GM12801 (cell line): ENCODE measurements around the gene COL4A3.

Source experiments
- TF ChIP-seq, protein P1 (sequence below): IDR thresholded peaks from one replicate; pipeline ENCODE4 v1.5.1; 2011; ENCODE audit warnings: control low read depth; ENCODE audit not compliant: insufficient read length; ENCODE audit errors: extremely low read depth

Gene COL4A3

DNA sequence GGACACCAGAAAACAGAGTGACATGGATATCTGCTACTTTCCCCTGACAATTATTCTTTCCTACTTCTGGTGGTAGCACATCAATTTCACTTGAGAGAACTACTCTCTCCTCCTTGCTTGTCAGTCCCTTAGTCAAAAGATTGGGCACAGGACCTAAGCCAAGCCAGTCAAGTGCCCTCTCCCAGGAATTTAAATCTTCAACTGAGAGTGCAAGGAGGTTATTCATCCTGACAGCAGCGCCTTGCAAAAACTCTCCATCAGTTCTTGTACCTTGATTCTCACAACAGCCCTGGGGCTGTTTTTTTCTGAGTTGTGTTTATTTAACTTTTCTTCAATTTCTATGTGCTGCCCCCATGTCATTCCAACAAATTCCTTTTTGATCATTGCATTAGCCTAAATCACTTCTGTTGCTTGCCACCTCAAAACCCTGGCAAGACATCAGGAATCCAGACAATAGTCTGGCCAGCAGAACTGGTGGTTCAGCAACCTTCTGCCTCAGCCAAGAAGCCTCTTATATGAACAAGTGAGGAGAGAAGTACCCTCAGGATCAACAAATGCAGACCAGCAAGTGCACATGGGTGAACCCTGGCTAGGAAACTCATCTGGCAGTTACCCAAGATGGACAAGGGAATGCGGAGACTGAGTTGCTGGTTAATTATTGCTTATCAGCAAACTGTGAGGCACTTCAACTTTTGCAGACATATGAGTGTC is 19.4 kb downstream of the COL4A3 start:
- TF ChIP-seq, protein P1, sequence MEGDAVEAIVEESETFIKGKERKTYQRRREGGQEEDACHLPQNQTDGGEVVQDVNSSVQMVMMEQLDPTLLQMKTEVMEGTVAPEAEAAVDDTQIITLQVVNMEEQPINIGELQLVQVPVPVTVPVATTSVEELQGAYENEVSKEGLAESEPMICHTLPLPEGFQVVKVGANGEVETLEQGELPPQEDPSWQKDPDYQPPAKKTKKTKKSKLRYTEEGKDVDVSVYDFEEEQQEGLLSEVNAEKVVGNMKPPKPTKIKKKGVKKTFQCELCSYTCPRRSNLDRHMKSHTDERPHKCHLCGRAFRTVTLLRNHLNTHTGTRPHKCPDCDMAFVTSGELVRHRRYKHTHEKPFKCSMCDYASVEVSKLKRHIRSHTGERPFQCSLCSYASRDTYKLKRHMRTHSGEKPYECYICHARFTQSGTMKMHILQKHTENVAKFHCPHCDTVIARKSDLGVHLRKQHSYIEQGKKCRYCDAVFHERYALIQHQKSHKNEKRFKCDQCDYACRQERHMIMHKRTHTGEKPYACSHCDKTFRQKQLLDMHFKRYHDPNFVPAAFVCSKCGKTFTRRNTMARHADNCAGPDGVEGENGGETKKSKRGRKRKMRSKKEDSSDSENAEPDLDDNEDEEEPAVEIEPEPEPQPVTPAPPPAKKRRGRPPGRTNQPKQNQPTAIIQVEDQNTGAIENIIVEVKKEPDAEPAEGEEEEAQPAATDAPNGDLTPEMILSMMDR: no peak

GRCh38 chr2:227185615-227186232 is 21.3 kb downstream of the COL4A3 start:
- TF ChIP-seq, protein P1: no peak

- TF ChIP-seq, protein P1: no peak
These were observed 22.3 kb downstream of the COL4A3 start for GRCh38 chr2:227186751-227187150.

DNA sequence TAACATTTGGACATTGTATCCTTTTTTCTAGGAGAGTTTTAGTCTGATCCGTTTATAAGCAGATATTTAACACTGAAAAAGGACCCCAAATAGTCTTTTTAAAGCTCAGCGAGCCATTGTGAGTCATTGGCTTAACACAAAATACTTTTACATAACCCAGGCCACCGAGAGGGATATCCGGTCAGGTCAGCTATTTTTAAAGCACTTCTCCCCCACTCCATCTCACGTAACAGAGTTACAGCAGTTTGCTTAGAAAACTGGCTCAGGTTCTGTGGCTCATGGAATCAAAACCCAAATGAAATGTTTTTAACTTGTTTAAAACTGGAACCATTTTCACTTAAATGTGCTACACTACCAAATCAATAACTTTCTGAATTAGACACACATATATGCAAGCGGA is 23.9 kb downstream of the COL4A3 start:
- TF ChIP-seq, protein P1: no peak

GRCh38 chr2:227191367-227191766 is 26.9 kb downstream of the COL4A3 start:
- TF ChIP-seq, protein P1: no peak

DNA sequence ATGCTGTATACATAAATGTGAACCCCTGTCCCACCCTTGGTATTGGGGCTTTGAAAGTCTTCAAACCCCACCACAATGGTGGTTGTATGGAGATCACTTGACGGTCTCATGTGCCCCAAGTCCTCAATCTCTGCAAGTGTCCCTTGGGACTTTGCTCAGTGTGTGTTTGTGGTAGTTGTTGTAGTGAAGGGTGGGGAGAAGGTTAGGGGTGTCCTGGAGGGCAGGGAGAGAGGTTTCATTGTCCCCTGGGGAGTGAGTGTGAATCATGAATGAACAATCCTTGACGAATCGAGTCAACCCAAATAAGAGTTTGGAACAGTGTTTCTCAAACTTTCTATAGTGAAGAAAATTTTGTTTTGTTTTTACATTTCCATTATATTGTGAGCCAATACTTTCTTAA is 28.1 kb downstream of the COL4A3 start:
- TF ChIP-seq, protein P1: no peak

- TF ChIP-seq, protein P1: no peak
These were observed 29.8 kb downstream of the COL4A3 start for GRCh38 chr2:227194219-227194618.
